ENCODE measurements around the gene MRTO4.

GRCh38 chr1:19272064-19272463 is 20.5 kb downstream of the MRTO4 start:
- no peak for TF ChIP-seq EZH2phosphoT487 (conservative IDR thresholded peaks at IDR 0.05; ENCODE audit: low read length)
- TF ChIP-seq CTCF (IDR thresholded peaks at IDR 0.05; ENCODE audit: insufficient read depth, low read length, poor library complexity, severe bottlenecking): no peak

All from SU-DHL-6 (cell line).